MM.1S (cell line): Measurements from ENCODE around the gene CRTC3.
"Not testable (repeated sequence)": the region's sequence is repeated elsewhere in the genome, so short reads cannot be mapped to it uniquely, and the experiment has no call there.

Experiments
- DNase-seq: peaks from one replicate; pipeline ENCODE4 v3.0.0-alpha.2; 2015
- H2AFZ ChIP-seq: fragments of 300-600 bp; sonication (generic); 2 replicates; pipeline ENCODE4 v1.6.0; 2016; ENCODE audit warnings: antibody characterized with exemption, low read length
- H3F3A ChIP-seq: fragments of 300-600 bp; sonication (generic); 2 replicates; pipeline ENCODE4 v1.6.1; 2016; ENCODE audit warnings: mild to moderate bottlenecking, antibody characterized with exemption, low read length, moderate library complexity, mixed read lengths; ENCODE audit not compliant: insufficient read depth
- H3K27ac ChIP-seq: fragments of 300-600 bp; sonication (generic); 2 replicates; pipeline ENCODE4 v1.5.1; 2016; ENCODE audit warnings: mild to moderate bottlenecking, low read length
- H3K27me3 ChIP-seq: fragments of 300-600 bp; sonication (generic); replicated peaks from 2 replicates; pipeline ENCODE4 v1.6.0; 2016; ENCODE audit warnings: low read length; ENCODE audit not compliant: insufficient read depth
- H3K36me3 ChIP-seq: fragments of 300-600 bp; sonication (generic); replicated peaks from 2 replicates; pipeline ENCODE4 v1.6.1; 2016; ENCODE audit warnings: mild to moderate bottlenecking, low read length, mixed read lengths; ENCODE audit not compliant: insufficient read depth
- H3K4me1 ChIP-seq: fragments of 300-600 bp; sonication (generic); 2 replicates; pipeline ENCODE4 v1.6.1; 2016; ENCODE audit warnings: low read length, mixed read lengths
- H3K4me2 ChIP-seq: fragments of 300-600 bp; sonication (generic); 2 replicates; pipeline ENCODE4 v1.6.0; 2016; ENCODE audit warnings: low read depth, low read length
- H3K4me3 ChIP-seq: fragments of 300-600 bp; sonication (generic); 2 replicates; pipeline ENCODE4 v1.5.1; 2016; ENCODE audit warnings: low read length, mixed read lengths
- H3K79me2 ChIP-seq: fragments of 300-600 bp; sonication (generic); 2 replicates; pipeline ENCODE4 v1.6.1; 2016; ENCODE audit warnings: mixed run types, low read length, mixed read lengths
- H3K9ac ChIP-seq: fragments of 300-600 bp; sonication (generic); 2 replicates; pipeline ENCODE4 v1.6.1; 2016; ENCODE audit warnings: low read length, mixed read lengths
- H3K9me2 ChIP-seq: fragments of 300-600 bp; sonication (generic); replicated peaks from 2 replicates; pipeline ENCODE4 v1.6.1; 2016; ENCODE audit warnings: mild to moderate bottlenecking, low read length, mixed read lengths; ENCODE audit not compliant: insufficient read depth
- H3K9me3 ChIP-seq: fragments of 300-600 bp; sonication (generic); replicated peaks from 2 replicates; pipeline ENCODE4 v1.6.1; 2016; ENCODE audit warnings: mild to moderate bottlenecking, low read length, mixed read lengths; ENCODE audit not compliant: insufficient read depth
- H4K20me1 ChIP-seq: fragments of 300-600 bp; sonication (generic); 2 replicates; pipeline ENCODE4 v1.6.1; 2016; ENCODE audit warnings: mild to moderate bottlenecking, low read length, moderate library complexity, mixed read lengths; ENCODE audit not compliant: insufficient read depth
- EZH2 ChIP-seq: fragments of 300-600 bp; sonication (generic); optimal IDR thresholded peaks from 2 replicates; pipeline ENCODE3; 2017; ENCODE audit warnings: low read depth, mild to moderate bottlenecking, antibody characterized with exemption, low read length, mixed read lengths
- EZH2phosphoT487 ChIP-seq: fragments of 300-600 bp; sonication (generic); IDR thresholded peaks from 2 replicates; pipeline ENCODE4 v1.6.1; 2018; ENCODE audit warnings: antibody characterized with exemption, low read length
- TF ChIP-seq, protein P1 (sequence below): fragments of 300-600 bp; sonication (generic); IDR thresholded peaks from 2 replicates; pipeline ENCODE4 v1.5.1; 2016; ENCODE audit warnings: antibody characterized with exemption, low read length, mixed read lengths

The CRTC3 gene

DNA sequence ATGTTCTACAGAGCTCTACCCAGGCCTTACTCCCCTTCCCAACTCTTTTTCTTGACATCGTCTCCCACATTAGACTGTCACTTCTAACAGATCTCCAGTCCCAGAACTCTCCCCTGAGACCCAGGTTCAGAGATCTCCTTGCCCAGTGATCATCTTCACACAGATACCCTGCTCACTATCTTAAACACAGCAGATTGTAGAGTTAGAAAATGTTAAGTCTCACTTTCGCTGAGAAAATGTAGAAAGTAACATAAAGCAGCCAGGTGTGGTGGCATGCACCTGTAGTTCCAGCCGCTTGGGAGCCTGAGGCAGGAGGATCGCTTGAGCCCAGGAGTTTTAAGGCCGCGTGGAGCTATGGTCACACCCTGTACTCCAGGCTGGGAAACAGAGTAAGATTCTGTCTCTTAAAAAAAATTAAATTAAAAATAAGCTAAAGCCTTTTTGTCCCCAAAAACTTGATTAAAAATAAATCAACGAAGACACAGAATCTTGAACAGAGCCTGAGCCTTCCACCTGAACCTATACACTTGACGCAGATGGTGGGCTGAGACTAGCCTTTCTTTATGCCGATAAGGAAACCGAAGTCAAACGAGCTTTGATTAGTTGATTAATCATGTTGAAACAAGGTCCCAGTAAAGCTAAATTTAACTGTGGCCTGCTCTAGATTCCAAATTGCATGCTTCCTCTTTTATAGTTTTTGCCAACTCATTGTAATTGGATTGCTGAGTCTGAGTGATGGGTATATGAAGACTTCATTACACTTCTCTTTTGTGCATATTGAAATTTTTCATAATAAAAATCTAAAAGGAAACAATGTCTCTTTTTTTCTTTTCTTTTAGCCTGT, 156.1 kb downstream of the CRTC3 start:
- Histone ChIP-seq H3K27me3 (peaks cover 11% of the 10 kb centered on the region; the same call in 1 of the 2 replicates), H2AFZ (no peak overlapping the region), H3F3A (no peaks in the 10 kb centered on the region), H3K9ac (no peak overlapping the region), H3K27ac (no peak overlapping the region), H4K20me1 (no peaks in the 10 kb centered on the region), H3K9me2 (no peaks in the 10 kb centered on the region), H3K4me2 (no peak overlapping the region), H3K36me3 (no peaks in the 10 kb centered on the region), H3K4me3 (no peak overlapping the region), H3K4me1 (no peaks in the 10 kb centered on the region), H3K79me2 (no peaks in the 10 kb centered on the region), H3K9me3 (no peaks in the 10 kb centered on the region)
- DNase-seq = no peak
- TF ChIP-seq, protein P1, sequence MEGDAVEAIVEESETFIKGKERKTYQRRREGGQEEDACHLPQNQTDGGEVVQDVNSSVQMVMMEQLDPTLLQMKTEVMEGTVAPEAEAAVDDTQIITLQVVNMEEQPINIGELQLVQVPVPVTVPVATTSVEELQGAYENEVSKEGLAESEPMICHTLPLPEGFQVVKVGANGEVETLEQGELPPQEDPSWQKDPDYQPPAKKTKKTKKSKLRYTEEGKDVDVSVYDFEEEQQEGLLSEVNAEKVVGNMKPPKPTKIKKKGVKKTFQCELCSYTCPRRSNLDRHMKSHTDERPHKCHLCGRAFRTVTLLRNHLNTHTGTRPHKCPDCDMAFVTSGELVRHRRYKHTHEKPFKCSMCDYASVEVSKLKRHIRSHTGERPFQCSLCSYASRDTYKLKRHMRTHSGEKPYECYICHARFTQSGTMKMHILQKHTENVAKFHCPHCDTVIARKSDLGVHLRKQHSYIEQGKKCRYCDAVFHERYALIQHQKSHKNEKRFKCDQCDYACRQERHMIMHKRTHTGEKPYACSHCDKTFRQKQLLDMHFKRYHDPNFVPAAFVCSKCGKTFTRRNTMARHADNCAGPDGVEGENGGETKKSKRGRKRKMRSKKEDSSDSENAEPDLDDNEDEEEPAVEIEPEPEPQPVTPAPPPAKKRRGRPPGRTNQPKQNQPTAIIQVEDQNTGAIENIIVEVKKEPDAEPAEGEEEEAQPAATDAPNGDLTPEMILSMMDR = no peak
- TF ChIP-seq EZH2 = no peak
- no peak for TF ChIP-seq EZH2phosphoT487

DNA sequence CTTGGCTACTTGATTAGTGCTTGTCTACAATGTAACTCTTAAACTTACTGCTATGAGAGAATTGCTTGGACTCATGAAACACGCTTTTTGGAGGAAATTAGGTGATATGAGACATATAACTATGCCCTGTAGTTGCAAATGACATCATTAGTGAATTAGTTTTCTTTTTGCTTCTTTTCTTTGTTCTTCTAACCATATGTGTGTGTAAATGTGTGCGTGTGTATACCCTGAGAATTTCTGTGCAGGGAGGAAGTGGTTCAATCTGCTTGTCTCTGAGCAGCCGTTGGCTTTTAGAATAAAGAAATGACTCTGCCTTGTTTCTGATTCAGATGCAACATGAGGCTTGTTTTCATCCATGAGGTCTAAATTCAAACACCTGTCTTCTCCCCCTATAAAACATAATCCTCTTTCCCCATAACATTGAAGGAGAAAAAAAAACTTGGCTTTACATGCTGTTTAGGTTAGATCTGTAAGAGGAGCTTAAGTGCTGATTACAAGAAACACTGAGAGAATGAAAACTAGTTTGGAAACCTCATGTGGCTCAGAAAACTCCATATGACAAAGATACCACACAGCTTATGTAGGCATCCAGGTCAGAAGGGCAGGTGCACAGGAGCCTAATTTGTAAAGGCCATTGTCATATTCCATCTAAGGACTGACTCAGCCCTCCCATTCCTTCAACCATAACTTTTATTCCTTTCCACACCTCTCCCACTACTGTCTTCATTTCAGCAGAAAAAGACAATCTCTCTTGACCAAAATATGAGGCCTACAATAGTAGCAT, 156.9 kb downstream of the CRTC3 start:
- Histone ChIP-seq H3K36me3 (no peaks in the 10 kb centered on the region), H2AFZ (no peak overlapping the region), H3K9ac (no peak overlapping the region), H3K27ac (no peak overlapping the region), H3K9me3 (no peaks in the 10 kb centered on the region), H3F3A (no peaks in the 10 kb centered on the region), H4K20me1 (no peaks in the 10 kb centered on the region), H3K4me1 (no peaks in the 10 kb centered on the region), H3K4me2 (no peak overlapping the region), H3K79me2 (no peaks in the 10 kb centered on the region), H3K9me2 (no peaks in the 10 kb centered on the region), H3K4me3 (no peak overlapping the region), H3K27me3 (peaks cover 13% of the 10 kb centered on the region; the same call in 1 of the 2 replicates)
- no peak for DNase-seq
- TF ChIP-seq EZH2phosphoT487 (no peak), EZH2 (no peak)
- TF ChIP-seq, protein P1 = no peak

DNA sequence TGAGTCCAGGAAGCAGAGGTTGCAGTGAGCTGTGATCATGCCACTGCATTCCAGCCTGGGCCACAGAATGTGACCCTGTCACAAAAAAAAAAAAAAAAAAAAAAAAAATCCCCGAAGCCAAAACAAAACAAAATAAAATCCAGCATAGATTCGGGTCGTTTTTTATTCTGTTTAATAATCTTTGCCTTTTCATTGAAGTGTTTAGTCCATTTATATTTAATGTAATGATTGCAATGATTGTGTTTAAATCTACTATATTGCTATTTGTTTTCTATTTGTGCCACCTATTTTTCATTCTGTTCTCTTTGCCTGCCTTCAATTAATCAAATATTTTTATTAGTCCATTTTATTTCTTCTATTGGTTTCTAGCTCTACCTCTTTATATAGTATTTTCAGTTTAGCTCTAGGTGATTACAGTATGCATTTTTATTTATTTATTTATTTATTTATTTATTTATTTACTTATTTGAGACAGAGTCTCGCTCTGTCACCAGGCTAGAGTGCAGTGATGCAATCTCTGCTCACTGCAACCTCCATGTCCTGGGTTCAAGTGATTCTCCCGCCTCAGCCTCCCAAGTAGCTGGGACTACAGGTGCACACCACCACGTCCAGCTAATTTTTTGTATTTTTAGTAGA, 159.7 kb downstream of the CRTC3 start:
- H3K9me3 ChIP-seq, H3K27ac ChIP-seq, H3K4me3 ChIP-seq, H3K36me3 ChIP-seq, H3F3A ChIP-seq, H3K79me2 ChIP-seq, DNase-seq, H2AFZ ChIP-seq, H3K4me2 ChIP-seq, H3K9me2 ChIP-seq, H3K9ac ChIP-seq, H3K4me1 ChIP-seq, H4K20me1 ChIP-seq: not testable (repeated sequence)
- peaks cover 15% of the 10 kb centered on the region; the same call in 1 of the 2 replicates for H3K27me3 ChIP-seq
